ENCODE measurements around the gene ABI1. TPM values are rescaled to one million over a fixed set of nuclear protein-coding genes. Genes with fewer than 3 reads are reported as not detected.

Gene ABI1
- total and polyA plus RNA-seq, 3 donors from 2014 or later = 34.6 to 67.6 (median 48.0) TPM

DNA sequence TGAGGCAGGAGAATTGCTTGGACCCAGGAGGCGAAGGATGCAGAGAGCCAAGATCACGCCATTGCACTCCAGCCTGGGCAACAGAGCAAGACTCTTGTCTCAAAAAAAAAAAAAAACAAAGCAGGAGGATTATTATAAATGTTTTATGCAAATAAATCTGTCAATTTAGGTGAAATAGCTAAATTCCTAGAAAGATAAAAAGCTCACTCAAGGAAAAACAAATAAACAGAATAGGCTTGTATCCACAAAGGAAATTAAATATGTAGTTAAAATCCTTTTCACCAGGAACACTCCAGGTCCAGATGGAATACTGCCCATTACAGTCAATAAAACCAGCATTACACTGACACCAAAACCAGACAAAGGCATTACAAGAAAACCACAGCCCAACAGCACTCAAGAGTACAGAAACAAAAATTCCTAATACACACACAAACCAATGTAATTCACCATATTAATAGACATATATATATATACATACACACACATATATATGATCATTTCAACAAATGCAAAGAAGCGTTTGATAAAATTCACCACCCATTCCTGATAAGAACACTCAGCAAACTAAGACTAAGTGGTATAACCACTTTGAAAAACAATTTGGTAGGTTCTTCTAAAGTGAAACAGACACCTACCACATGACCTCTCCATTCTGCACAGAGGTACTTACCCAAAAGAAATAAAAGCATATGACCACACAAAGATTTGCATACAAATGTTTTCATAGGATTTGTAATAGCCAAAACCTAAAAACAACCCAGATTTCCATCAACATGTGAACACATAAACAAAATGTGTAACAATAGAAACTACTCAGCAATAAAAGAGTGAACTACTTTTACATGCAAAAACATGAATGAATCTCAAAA is 38.8 kb downstream of the ABI1 start:
- H3K9me3 ChIP-seq = no peaks in the 10 kb centered on the region
- no peak overlapping the region for H3K27ac ChIP-seq
- WGBS, 2 donors = 97% methylated on average over 3 of the region's 3 CpGs
- TF ChIP-seq, protein P1, sequence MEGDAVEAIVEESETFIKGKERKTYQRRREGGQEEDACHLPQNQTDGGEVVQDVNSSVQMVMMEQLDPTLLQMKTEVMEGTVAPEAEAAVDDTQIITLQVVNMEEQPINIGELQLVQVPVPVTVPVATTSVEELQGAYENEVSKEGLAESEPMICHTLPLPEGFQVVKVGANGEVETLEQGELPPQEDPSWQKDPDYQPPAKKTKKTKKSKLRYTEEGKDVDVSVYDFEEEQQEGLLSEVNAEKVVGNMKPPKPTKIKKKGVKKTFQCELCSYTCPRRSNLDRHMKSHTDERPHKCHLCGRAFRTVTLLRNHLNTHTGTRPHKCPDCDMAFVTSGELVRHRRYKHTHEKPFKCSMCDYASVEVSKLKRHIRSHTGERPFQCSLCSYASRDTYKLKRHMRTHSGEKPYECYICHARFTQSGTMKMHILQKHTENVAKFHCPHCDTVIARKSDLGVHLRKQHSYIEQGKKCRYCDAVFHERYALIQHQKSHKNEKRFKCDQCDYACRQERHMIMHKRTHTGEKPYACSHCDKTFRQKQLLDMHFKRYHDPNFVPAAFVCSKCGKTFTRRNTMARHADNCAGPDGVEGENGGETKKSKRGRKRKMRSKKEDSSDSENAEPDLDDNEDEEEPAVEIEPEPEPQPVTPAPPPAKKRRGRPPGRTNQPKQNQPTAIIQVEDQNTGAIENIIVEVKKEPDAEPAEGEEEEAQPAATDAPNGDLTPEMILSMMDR (IDR thresholded peaks at IDR 0.05) = no peak
- TF ChIP-seq POLR2A (IDR thresholded peaks at IDR 0.05) = no peak
- no peak for DNase-seq
- peaks cover 4% of the 10 kb centered on the region for H3K4me1 ChIP-seq
- H3K36me3 ChIP-seq (ENCODE audit: low read depth, missing control alignments) = no peaks in the 10 kb centered on the region
- intact Hi-C loops (cut with DNase I; ENCODE audit: low total_unique reads) = no loop called here
- H3K4me3 ChIP-seq = no peak overlapping the region
- H3K27me3 ChIP-seq = no peaks in the 10 kb centered on the region

DNA sequence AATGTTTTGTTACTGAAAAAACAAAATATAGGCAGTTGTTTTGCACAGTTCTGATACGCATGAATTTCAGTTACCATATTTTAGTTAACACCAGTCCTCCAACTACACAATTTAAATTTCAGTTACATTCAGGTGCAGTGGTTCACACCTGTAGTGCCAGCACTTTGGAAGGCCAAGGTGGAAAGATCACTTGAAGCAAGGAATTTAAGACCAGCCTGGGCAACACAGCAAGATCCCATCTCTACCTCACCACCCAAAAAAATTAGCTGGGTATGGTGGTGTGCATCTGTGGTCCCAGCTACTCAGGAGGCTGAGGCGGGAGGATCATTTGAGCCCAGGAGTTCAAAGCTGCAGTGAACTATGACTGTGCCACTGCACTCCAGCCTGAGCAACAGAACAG is 45.3 kb downstream of the ABI1 start:
- intact Hi-C loops (cut with DNase I; ENCODE audit: low total_unique reads) = no loop called here
- H3K27me3 ChIP-seq = no peaks in the 10 kb centered on the region
- WGBS, 2 donors = 89 to 99% methylated on average over 2 of the region's 2 CpGs
- H3K9me3 ChIP-seq = no peaks in the 10 kb centered on the region
- H3K4me1 ChIP-seq = peaks cover 4% of the 10 kb centered on the region
- no peak for TF ChIP-seq POLR2A (IDR thresholded peaks at IDR 0.05)
- TF ChIP-seq, protein P1 (IDR thresholded peaks at IDR 0.05) = no peak
- no peak overlapping the region for H3K27ac ChIP-seq
- no peak for DNase-seq
- no peak overlapping the region for H3K4me3 ChIP-seq
- no peaks in the 10 kb centered on the region for H3K36me3 ChIP-seq (ENCODE audit: low read depth, missing control alignments)

DNA sequence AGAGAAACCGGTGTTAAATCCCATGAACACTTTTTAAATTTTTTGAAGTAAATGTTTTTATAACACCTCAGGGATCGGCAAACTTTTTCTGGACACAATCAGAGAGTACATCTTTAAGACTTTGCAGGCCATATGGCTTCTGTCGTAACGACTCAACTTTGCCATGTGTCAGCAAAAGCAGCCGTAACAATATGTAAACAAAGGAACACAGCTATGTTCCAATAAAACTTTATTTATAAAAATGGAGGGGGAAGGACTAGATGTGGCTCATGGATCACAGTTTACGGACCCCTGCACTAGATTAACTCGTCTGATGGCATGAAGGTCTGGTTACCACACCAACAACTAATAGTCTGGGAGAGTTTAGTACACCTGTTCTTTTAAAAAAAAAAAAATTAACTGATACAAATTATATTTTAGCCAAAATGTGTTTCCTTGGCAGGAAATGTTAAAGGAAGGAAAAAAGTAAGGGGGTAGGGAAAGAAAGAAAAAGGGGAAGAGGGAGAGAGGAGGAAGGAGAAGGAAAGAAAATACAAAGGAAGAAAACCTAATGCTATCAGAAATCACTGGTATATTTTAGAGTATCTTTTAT is 50.2 kb downstream of the ABI1 start:
- Histone ChIP-seq H3K27me3 (no peaks in the 10 kb centered on the region), H3K4me1 (no peaks in the 10 kb centered on the region), H3K36me3 (ENCODE audit: low read depth, missing control alignments) (no peaks in the 10 kb centered on the region), H3K27ac (no peak overlapping the region), H3K4me3 (no peak overlapping the region), H3K9me3 (no peaks in the 10 kb centered on the region)
- TF ChIP-seq, protein P1 (IDR thresholded peaks at IDR 0.05) = no peak
- intact Hi-C loops (cut with DNase I; ENCODE audit: low total_unique reads) = no loop called here
- DNase-seq = no peak
- 89 to 90% methylated on average over 7 of the region's 7 CpGs for WGBS, 2 donors

DNA sequence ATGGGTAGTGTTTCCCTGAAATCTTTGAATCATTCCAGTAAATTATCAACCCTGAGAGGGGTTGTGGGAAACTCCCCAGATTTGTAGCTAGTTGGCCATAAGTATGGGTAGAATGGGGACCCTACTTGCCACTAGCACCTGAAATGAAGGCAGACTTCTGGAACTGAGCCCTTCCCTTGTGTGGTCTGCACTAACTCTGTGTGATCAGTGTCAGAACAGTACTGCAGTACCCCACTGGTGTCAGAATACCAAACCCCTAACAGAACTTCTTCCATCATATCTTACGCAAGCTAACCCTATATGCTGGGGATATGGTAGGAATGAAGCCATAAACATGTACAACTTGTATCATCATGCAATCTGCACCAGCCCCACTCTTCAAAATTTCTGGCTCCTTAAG is 50.8 kb downstream of the ABI1 start:
- Histone ChIP-seq H3K4me1 (no peaks in the 10 kb centered on the region), H3K4me3 (no peak overlapping the region), H3K9me3 (no peaks in the 10 kb centered on the region), H3K27me3 (no peaks in the 10 kb centered on the region), H3K36me3 (ENCODE audit: low read depth, missing control alignments) (no peaks in the 10 kb centered on the region), H3K27ac (no peak overlapping the region)
- 96 to 100% methylated on average over 1 of the region's 1 CpG for WGBS, 2 donors
- intact Hi-C loops (cut with DNase I; ENCODE audit: low total_unique reads) = no loop called here
- DNase-seq = no peak
- TF ChIP-seq POLR2A (IDR thresholded peaks at IDR 0.05) = no peak
- TF ChIP-seq, protein P1 (IDR thresholded peaks at IDR 0.05) = no peak

All from testis (tissue), 3 donors.